H1 (cell line): Measurements from ENCODE around the gene GPC6. TPM values are rescaled to one million over a fixed set of nuclear protein-coding genes. Genes with fewer than 3 reads are reported as not detected.

ENCODE experiments used
- CTCF ChIA-PET: fragments of 300-600 bp; sonication (Branson Sonifier 250); formaldehyde crosslinking; loops from one replicate; lab custom pipeline; 2021; ENCODE audit not compliant: partially characterized antibody; lab: Charles Lee
- POLR2A ChIA-PET: fragments of 300-600 bp; sonication (Branson Sonifier 250); formaldehyde crosslinking; loops from one replicate; lab custom pipeline; 2021; ENCODE audit warnings: inconsistent platforms; ENCODE audit not compliant: partially characterized antibody; lab: Charles Lee
- DNase-seq, 2 experiments: peaks; one replicate each; pipeline versions ENCODE4 v3.0.0 to v3.0.0-alpha.2; 2010 to 2022; ENCODE audit warnings: low spot score in 2 of 2, low read depth in 1 of 2, mixed read lengths in 1 of 2
- FAIRE-seq: peaks from 2 replicates; lab custom pipeline; 2011; peaks lifted over from hg19 to GRCh38; lab: Jason Lieb, UNC
- H2AFZ ChIP-seq: 2 replicates; pipeline ENCODE4 v1.8.1; 2012; ENCODE audit warnings: low read length, inconsistent platforms
- H2AK5ac ChIP-seq: 2 replicates; pipeline ENCODE4 v1.6.1; 2013; ENCODE audit warnings: low read depth, low read length
- H2BK120ac ChIP-seq: replicated peaks from 2 replicates; pipeline ENCODE3; 2013; ENCODE audit warnings: low read depth, low read length, inconsistent platforms
- H2BK12ac ChIP-seq: 2 replicates; pipeline ENCODE4 v1.6.1; 2013; ENCODE audit warnings: low read depth, low read length
- H2BK15ac ChIP-seq: 2 replicates; pipeline ENCODE4 v1.6.1; 2013; ENCODE audit warnings: low read length
- H2BK20ac ChIP-seq: 2 replicates; pipeline ENCODE4 v1.6.1; 2013; ENCODE audit warnings: low read length
- H2BK5ac ChIP-seq: 2 replicates; pipeline ENCODE4 v1.6.1; 2013; ENCODE audit warnings: low read depth, low read length
- H3K14ac ChIP-seq: 2 replicates; pipeline ENCODE4 v1.6.1; 2013; ENCODE audit warnings: inconsistent platforms; ENCODE audit not compliant: insufficient read length
- H3K18ac ChIP-seq: 2 replicates; pipeline ENCODE4 v1.6.1; 2013; ENCODE audit warnings: low read length; ENCODE audit errors: extremely low read depth
- H3K23ac ChIP-seq: 2 replicates; pipeline ENCODE4 v1.6.1; 2013; ENCODE audit warnings: inconsistent platforms; ENCODE audit not compliant: insufficient read length
- H3K23me2 ChIP-seq: 2 replicates; pipeline ENCODE4 v1.6.1; 2013; ENCODE audit warnings: low read depth, low read length
- H3K27ac ChIP-seq: 2 replicates; pipeline ENCODE4 v1.6.1; 2011; ENCODE audit warnings: low read depth, low read length, inconsistent platforms
- H3K27me3 ChIP-seq, 4 experiments: replicated peaks in 1 of 4; 1 replicate in 1 of 4; 2 replicates in 3 of 4; pipeline versions ENCODE4 v1.6.1 to v1.8.1; 2011 to 2013; ENCODE audit warnings: low read length in 3 of 4, mild to moderate bottlenecking in 3 of 4, inconsistent platforms in 2 of 4, mixed read lengths in 2 of 4, moderate library complexity in 1 of 4; ENCODE audit not compliant: control insufficient read depth in 3 of 4, insufficient read depth in 3 of 4; ENCODE audit errors: extremely low read depth in 1 of 4
- H3K36me3 ChIP-seq, 4 experiments: 2 replicates each; pipeline versions ENCODE4 v1.6.1 to v1.8.1; 2011 to 2013; ENCODE audit warnings: mild to moderate bottlenecking in 4 of 4, low read length in 3 of 4, moderate library complexity in 2 of 4, control low read depth in 1 of 4, inconsistent platforms in 1 of 4; ENCODE audit not compliant: insufficient read depth in 4 of 4, control insufficient read depth in 2 of 4
- H3K4ac ChIP-seq: replicated peaks from 2 replicates; pipeline ENCODE3; 2013; ENCODE audit warnings: low read length, low read depth, mixed read lengths, inconsistent platforms; ENCODE audit not compliant: insufficient read length
- H3K4me1 ChIP-seq, 4 experiments: replicated peaks in 1 of 4; 1 replicate in 1 of 4; 2 replicates in 3 of 4; pipeline versions ENCODE4 v1.6.1 to v1.8.1; 2011 to 2013; ENCODE audit warnings: low read length in 3 of 4, inconsistent platforms in 2 of 4, mixed read lengths in 1 of 4; ENCODE audit not compliant: insufficient read depth in 4 of 4, control insufficient read depth in 3 of 4
- H3K4me2 ChIP-seq, 2 experiments: 2 replicates each; pipeline versions ENCODE4 v1.6.1 to v1.8.1; 2011 to 2013; ENCODE audit warnings: low read depth in 2 of 2, low read length in 2 of 2, control low read depth in 1 of 2, inconsistent platforms in 1 of 2, mild to moderate bottlenecking in 1 of 2; ENCODE audit not compliant: insufficient read depth in 1 of 2
- H3K4me3 ChIP-seq, 4 experiments: fragments of 200-600, 300-600 bp in 1 of 4; sonication (generic), shearing (Covaris generic), sonication (Bioruptor Twin) in 1 of 4; 2 replicates each; pipeline versions ENCODE4 v1.5.1 to v1.8.1; 2011 to 2016; ENCODE audit warnings: low read length in 4 of 4, low read depth in 3 of 4, control low read depth in 2 of 4, inconsistent platforms in 2 of 4, mild to moderate bottlenecking in 2 of 4, mixed read lengths in 1 of 4, moderate library complexity in 1 of 4; ENCODE audit not compliant: insufficient read depth in 2 of 4; ENCODE audit errors: extremely low read depth in 1 of 4
- H3K56ac ChIP-seq: replicated peaks from 2 replicates; pipeline ENCODE3; 2013; ENCODE audit warnings: low read depth, mild to moderate bottlenecking, mixed read lengths, low read length, inconsistent platforms; ENCODE audit not compliant: insufficient read length
- H3K79me1 ChIP-seq: 2 replicates; pipeline ENCODE4 v1.6.1; 2013; ENCODE audit warnings: low read depth, low read length, control low read depth
- H3K79me2 ChIP-seq, 2 experiments: 2 replicates each; pipeline versions ENCODE4 v1.6.1 to v1.8.1; 2012 to 2013; ENCODE audit warnings: low read length in 2 of 2, mild to moderate bottlenecking in 2 of 2, inconsistent platforms in 1 of 2; ENCODE audit not compliant: insufficient read depth in 2 of 2, control insufficient read depth in 1 of 2
- H3K9ac ChIP-seq, 4 experiments: replicated peaks in 1 of 4; 1 replicate in 1 of 4; 2 replicates in 3 of 4; pipeline versions ENCODE4 v1.6.1 to v1.8.1; 2011 to 2013; ENCODE audit warnings: low read depth in 3 of 4, low read length in 3 of 4, control low read depth in 2 of 4, mild to moderate bottlenecking in 2 of 4, moderate library complexity in 2 of 4, inconsistent platforms in 1 of 4; ENCODE audit errors: extremely low read depth in 1 of 4
- H3K9me3 ChIP-seq, 2 experiments: 2 replicates each; pipeline versions ENCODE4 v1.6.1 to v1.8.1; 2012 to 2013; ENCODE audit warnings: mild to moderate bottlenecking in 2 of 2, moderate library complexity in 2 of 2, control low read depth in 1 of 2, inconsistent platforms in 1 of 2, low read depth in 1 of 2, low read length in 1 of 2, mixed read lengths in 1 of 2; ENCODE audit not compliant: insufficient read depth in 2 of 2
- H4K20me1 ChIP-seq, 2 experiments: replicated peaks in 1 of 2; 2 replicates each; pipeline versions ENCODE3 to v1.8.1; 2011 to 2013; ENCODE audit warnings: inconsistent platforms in 2 of 2, low read length in 2 of 2, mild to moderate bottlenecking in 1 of 2; ENCODE audit not compliant: insufficient read depth in 2 of 2, control insufficient read depth in 1 of 2
- H4K5ac ChIP-seq: 2 replicates; pipeline ENCODE4 v1.6.1; 2013; ENCODE audit warnings: low read length, low read depth, mixed read lengths, inconsistent platforms; ENCODE audit not compliant: insufficient read length
- H4K8ac ChIP-seq: 2 replicates; pipeline ENCODE4 v1.8.0; 2013; ENCODE audit warnings: mild to moderate bottlenecking, moderate library complexity, low read length, inconsistent platforms; ENCODE audit not compliant: insufficient read depth; ENCODE audit errors: extremely low read depth
- H4K91ac ChIP-seq: replicated peaks from 2 replicates; pipeline ENCODE3; 2013; ENCODE audit warnings: low read length, mixed read lengths, inconsistent platforms; ENCODE audit not compliant: insufficient read length
- ASH2L ChIP-seq: fragments of 200-600, 300-600 bp; sonication (generic); IDR thresholded peaks from one replicate; pipeline ENCODE4 v1.7.1; 2017; ENCODE audit warnings: low read length
- BACH1 ChIP-seq: IDR thresholded peaks from 2 replicates; pipeline ENCODE4 v1.6.1; 2012; ENCODE audit warnings: low read length, improper control_type of control experiment
- BCL11A ChIP-seq, 2 experiments: IDR thresholded peaks; one replicate each; pipeline ENCODE4 v1.6.1; 2011; ENCODE audit warnings: low read depth in 2 of 2, low read length in 2 of 2, mild to moderate bottlenecking in 2 of 2
- EGR1 ChIP-seq: IDR thresholded peaks from 2 replicates; pipeline ENCODE4 v1.6.1; 2011; ENCODE audit warnings: low read depth, low read length, borderline replicate concordance
- GABPA ChIP-seq: IDR thresholded peaks from 2 replicates; pipeline ENCODE4 v1.6.1; 2011; ENCODE audit warnings: mild to moderate bottlenecking, low read length, moderate library complexity, borderline replicate concordance; ENCODE audit not compliant: insufficient read depth
- GTF2F1 ChIP-seq: IDR thresholded peaks from 2 replicates; pipeline ENCODE4 v1.6.1; 2012; ENCODE audit warnings: low read depth, low read length, improper control_type of control experiment, borderline replicate concordance
- JUND ChIP-seq: IDR thresholded peaks from 2 replicates; pipeline ENCODE4 v1.6.1; 2011; ENCODE audit warnings: mild to moderate bottlenecking, improper control_type of control experiment, low read length
- MAFK ChIP-seq: IDR thresholded peaks from 2 replicates; pipeline ENCODE4 v1.6.1; 2012; ENCODE audit warnings: low read depth, mild to moderate bottlenecking, improper control_type of control experiment, low read length
- RXRA ChIP-seq: IDR thresholded peaks from 2 replicates; pipeline ENCODE4 v1.6.1; 2011; ENCODE audit warnings: low read depth, mild to moderate bottlenecking, low read length, moderate library complexity; ENCODE audit not compliant: insufficient read depth
- TCF12 ChIP-seq: IDR thresholded peaks from 2 replicates; pipeline ENCODE4 v1.6.1; 2011; ENCODE audit warnings: low read depth, mild to moderate bottlenecking, low read length
- TEAD4 ChIP-seq: IDR thresholded peaks from 2 replicates; pipeline ENCODE4 v1.6.1; 2012; ENCODE audit warnings: low read depth, low read length, inconsistent platforms, mixed read lengths
- WGBS, 2 experiments: shearing (Covaris generic) in 1 of 2; methylation state at CpG; one replicate each; pipeline versions ENCODE4 v1.1.6 to v1.1.7; 2013 to 2015; ENCODE audit warnings: low lambda C conversion rate in 2 of 2, mixed read lengths in 2 of 2, inconsistent platforms in 1 of 2, low coverage in 1 of 2, missing lambda C conversion rate in 1 of 2; ENCODE audit not compliant: insufficient replicate concordance in 2 of 2, insufficient coverage in 1 of 2, insufficient read length in 1 of 2; ENCODE audit errors: extremely low coverage in 1 of 2, missing lambda C conversion rate in 1 of 2; 5-methylcytosine and 5-hydroxymethylcytosine counted together
- polyA plus RNA-seq, 7 experiments: library from polyadenylated mRNA; depleted of rRNA in 3 of 7; stranded (reverse) in 5 of 7; unstranded in 2 of 7; fragments of >200 nt in 5 of 7; fragments of 200-250 nt in 2 of 7; gene quantifications; 1 replicate in 5 of 7; 2 replicates in 1 of 7; 4 replicates in 1 of 7; pipeline versions ENCODE4 v1.2.1 to v1.2.3, GENCODE V29; 2011 to 2013; ENCODE audit warnings: missing spikeins in 2 of 7, mixed read lengths in 2 of 7
- total RNA-seq: library from RNA; stranded (reverse); fragmentation: NEBNext Ultra II Directional; extraction: Animal tissue kit (Norgen Biotek cat#: 25700); gene quantifications from 2 replicates; pipeline ENCODE4 v1.2.1, GENCODE V29; 2021
- TF ChIP-seq, protein P1 (sequence below), 3 experiments: IDR thresholded peaks; 1 replicate in 2 of 3; 2 replicates in 1 of 3; pipeline versions ENCODE4 v1.5.1 to v1.6.1; 2011; ENCODE audit warnings: low read length in 3 of 3, mild to moderate bottlenecking in 3 of 3, inconsistent platforms in 2 of 3, low read depth in 1 of 3, moderate library complexity in 1 of 3; ENCODE audit not compliant: insufficient read depth in 1 of 3; ENCODE audit errors: control extremely low read depth in 1 of 3

GPC6 gene
- total and polyA plus RNA-seq, 2 of the 8 experiments (the other 6 are each of a cell fraction or from before 2014, with no cell fraction given) = 5.4 to 12.0 TPM

DNA sequence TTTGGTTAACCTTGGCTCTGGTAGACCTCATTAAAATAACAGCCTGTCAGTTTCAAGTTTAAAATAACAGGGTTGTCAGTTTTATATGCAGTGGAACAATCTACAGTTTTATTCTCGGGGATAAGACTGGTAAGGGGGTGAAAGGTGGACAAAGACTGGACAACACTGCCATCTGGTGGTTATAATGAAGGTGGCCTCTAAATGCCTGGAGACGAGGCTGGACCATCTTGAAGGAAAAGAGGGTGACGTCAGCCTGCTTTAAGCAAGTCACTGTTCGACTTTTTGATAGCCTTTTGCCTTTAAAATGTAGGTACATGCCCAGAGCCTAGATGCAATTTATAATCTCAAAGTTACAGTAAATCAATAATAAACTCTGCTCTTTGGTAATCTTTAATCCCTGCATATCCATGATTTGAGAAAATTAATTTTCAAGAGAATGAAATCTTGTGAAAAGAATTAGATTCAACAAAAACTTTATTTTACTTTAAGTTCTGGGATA lies 1135.9 kb downstream of the GPC6 start:
- no peak overlapping the region for H3K56ac ChIP-seq
- 25% methylated on average over 4 of the region's 4 CpGs; no CpG with 5 or more reads in 1 of the 2 experiments for WGBS, 2 experiments
- H3K4me2 ChIP-seq = no peak overlapping the region
- H2BK12ac ChIP-seq = no peak overlapping the region
- H3K23me2 ChIP-seq = no peaks in the 10 kb centered on the region
- H2BK5ac ChIP-seq = no peak overlapping the region
- ChIA-PET POLR2A (no interaction called here), CTCF (interaction anchor here (0.5 to 2.0 kb wide), 25 partner anchors 8 to 1358 kb away, joined by 3 to 13 read pairs (median 4); no protein-coding TSS in a partner anchor)
- no peak overlapping the region for H2BK20ac ChIP-seq
- H2BK120ac ChIP-seq = no peak overlapping the region
- H3K79me1 ChIP-seq = no peaks in the 10 kb centered on the region
- H4K20me1 ChIP-seq = no peaks in the 10 kb centered on the region
- no peak overlapping the region for H3K14ac ChIP-seq
- no peaks in the 10 kb centered on the region for H3K36me3 ChIP-seq
- no peak overlapping the region for H3K9ac ChIP-seq
- no peaks in the 10 kb centered on the region for H3K79me2 ChIP-seq
- DNase-seq (peak; percentile 49 to 65), FAIRE-seq (peak; percentile 96)
- H3K27me3 ChIP-seq = no peaks in the 10 kb centered on the region
- H3K9me3 ChIP-seq = no peaks in the 10 kb centered on the region
- no peak overlapping the region for H3K23ac ChIP-seq
- H4K5ac ChIP-seq = no peak overlapping the region
- no peak overlapping the region for H3K18ac ChIP-seq
- no peak overlapping the region for H3K27ac ChIP-seq
- no peak overlapping the region for H3K4ac ChIP-seq
- H4K91ac ChIP-seq = no peak overlapping the region
- no peak overlapping the region for H2AFZ ChIP-seq
- no peak overlapping the region for H2BK15ac ChIP-seq
- no peak overlapping the region for H3K4me3 ChIP-seq
- no peak overlapping the region for H2AK5ac ChIP-seq
- no peak overlapping the region for H4K8ac ChIP-seq
- no peaks in the 10 kb centered on the region for H3K4me1 ChIP-seq
- TF ChIP-seq TEAD4 = 0 out of 2 replicates have a peak, but pooled peaks have one; percentile 11
- TF ChIP-seq, protein P1, sequence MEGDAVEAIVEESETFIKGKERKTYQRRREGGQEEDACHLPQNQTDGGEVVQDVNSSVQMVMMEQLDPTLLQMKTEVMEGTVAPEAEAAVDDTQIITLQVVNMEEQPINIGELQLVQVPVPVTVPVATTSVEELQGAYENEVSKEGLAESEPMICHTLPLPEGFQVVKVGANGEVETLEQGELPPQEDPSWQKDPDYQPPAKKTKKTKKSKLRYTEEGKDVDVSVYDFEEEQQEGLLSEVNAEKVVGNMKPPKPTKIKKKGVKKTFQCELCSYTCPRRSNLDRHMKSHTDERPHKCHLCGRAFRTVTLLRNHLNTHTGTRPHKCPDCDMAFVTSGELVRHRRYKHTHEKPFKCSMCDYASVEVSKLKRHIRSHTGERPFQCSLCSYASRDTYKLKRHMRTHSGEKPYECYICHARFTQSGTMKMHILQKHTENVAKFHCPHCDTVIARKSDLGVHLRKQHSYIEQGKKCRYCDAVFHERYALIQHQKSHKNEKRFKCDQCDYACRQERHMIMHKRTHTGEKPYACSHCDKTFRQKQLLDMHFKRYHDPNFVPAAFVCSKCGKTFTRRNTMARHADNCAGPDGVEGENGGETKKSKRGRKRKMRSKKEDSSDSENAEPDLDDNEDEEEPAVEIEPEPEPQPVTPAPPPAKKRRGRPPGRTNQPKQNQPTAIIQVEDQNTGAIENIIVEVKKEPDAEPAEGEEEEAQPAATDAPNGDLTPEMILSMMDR (IDR thresholded peaks at IDR 0.05; ENCODE audit: control extremely low read depth in 1 of 3, insufficient read depth in 1 of 3, low read depth in 1 of 3, low read length in 3 of 3) = peak; percentile 52 to 84 (median 70)
- no peak for TF ChIP-seq GTF2F1
- TF ChIP-seq BCL11A (IDR thresholded peaks at IDR 0.05; ENCODE audit: low read depth in 2 of 2, low read length in 2 of 2) = no peak
- TF ChIP-seq GABPA = no peak
- 0 out of 2 replicates have a peak, but pooled peaks have one; percentile 15 for TF ChIP-seq MAFK
- no peak for TF ChIP-seq EGR1
- TF ChIP-seq RXRA = no peak
- peak; percentile 90 for TF ChIP-seq JUND
- no peak for TF ChIP-seq TCF12
- no peak for TF ChIP-seq ASH2L
- TF ChIP-seq BACH1 = no peak
